ENCODE results near the gene VAC14. TPM values are rescaled to one million over a fixed set of nuclear protein-coding genes. Genes with fewer than 3 reads are reported as not detected.

VAC14 gene
- total and polyA plus RNA-seq, 2 experiments from 2014 or later: 42.3 to 77.7 TPM

DNA sequence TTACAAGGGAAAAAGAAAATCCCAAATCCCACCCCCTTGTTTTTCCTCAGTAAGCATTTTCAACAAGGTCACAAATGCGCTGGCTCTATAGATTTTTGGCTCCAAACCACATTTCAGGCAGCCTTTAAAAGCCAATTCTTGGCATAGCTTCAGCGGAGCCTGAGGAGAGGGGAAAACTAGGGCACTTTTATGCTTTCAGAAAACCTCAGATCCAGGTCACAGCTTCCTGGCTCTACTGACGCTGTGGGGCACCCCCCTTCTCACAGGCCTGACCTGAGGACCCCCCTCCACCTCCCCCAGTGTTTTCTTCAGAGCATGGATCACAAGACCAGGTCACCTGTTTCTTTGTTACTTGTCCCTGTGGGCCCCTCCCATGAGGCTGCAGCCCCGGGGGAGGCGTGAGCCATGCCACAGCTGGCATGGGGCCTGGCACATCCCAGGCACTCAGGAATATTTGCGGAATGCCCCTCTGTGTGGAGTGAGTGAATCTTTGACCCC lies 85.0 kb downstream of the VAC14 start:
- Mint-ChIP-seq H3K36me3 (ENCODE audit: low read depth) (peaks cover 19% of the 10 kb centered on the region), H3K4me3 (no peak overlapping the region), H3K9me3 (peaks cover 6% of the 10 kb centered on the region; the same call in 2 of the 3 replicates), H3K27me3 (ENCODE audit: insufficient read depth, low read depth, poor library complexity) (peaks cover 13% of the 10 kb centered on the region), H3K27ac (peak overlapping the region; percentile 37), H3K4me1 (peaks cover 55% of the 10 kb centered on the region)
- Histone ChIP-seq H4K20me1 (replicated peaks; ENCODE audit: insufficient read depth) (no peaks in the 10 kb centered on the region), H3K27ac (ENCODE audit: low read depth) (0 out of 2 replicates have a peak overlapping the region, but pooled peaks have one; percentile 66), H3K4me1 (ENCODE audit: insufficient read depth) (peaks cover 32% of the 10 kb centered on the region), H3K9me2 (ENCODE audit: insufficient read depth) (no peaks in the 10 kb centered on the region), H3K36me3 (ENCODE audit: insufficient read depth) (peaks cover 6% of the 10 kb centered on the region; the same call in 1 of the 2 replicates), H2AFZ (no peak overlapping the region), H3K4me2 (peak overlapping the region; percentile 43; the same call in 1 of the 2 replicates), H3K27me3 (ENCODE audit: insufficient read depth) (no peaks in the 10 kb centered on the region), H3K4me3 (no peak overlapping the region), H3F3A (replicated peaks; ENCODE audit: low read depth) (peaks cover 6% of the 10 kb centered on the region; the same call in 1 of the 2 replicates), H3K79me2 (replicated peaks; ENCODE audit: insufficient read depth) (no peaks in the 10 kb centered on the region)
- DNase-seq (ENCODE audit: low spot score) (no peak), ATAC-seq (peak; percentile 3; the same call in 1 of the 3 replicates)
- TF ChIP-seq NANOG (IDR thresholded peaks at IDR 0.05; ENCODE audit: borderline replicate concordance) (no peak), JUNB (IDR thresholded peaks at IDR 0.05; ENCODE audit: unreplicated experiment) (no peak), ZNF331 (CRISPR knock-in tag; IDR thresholded peaks at IDR 0.05; ENCODE audit: low read depth) (no peak), EZH2 (IDR thresholded peaks at IDR 0.05; ENCODE audit: low read depth, unreplicated experiment) (no peak), POLR2AphosphoS5 (IDR thresholded peaks at IDR 0.05; ENCODE audit: low read depth) (no peak), STAT1 (IDR thresholded peaks at IDR 0.05; ENCODE audit: unreplicated experiment) (no peak), ZNF114 (CRISPR knock-in tag; IDR thresholded peaks at IDR 0.05) (no peak), CREB1 (CRISPR knock-in tag; IDR thresholded peaks at IDR 0.05; ENCODE audit: low read depth) (no peak)

DNA sequence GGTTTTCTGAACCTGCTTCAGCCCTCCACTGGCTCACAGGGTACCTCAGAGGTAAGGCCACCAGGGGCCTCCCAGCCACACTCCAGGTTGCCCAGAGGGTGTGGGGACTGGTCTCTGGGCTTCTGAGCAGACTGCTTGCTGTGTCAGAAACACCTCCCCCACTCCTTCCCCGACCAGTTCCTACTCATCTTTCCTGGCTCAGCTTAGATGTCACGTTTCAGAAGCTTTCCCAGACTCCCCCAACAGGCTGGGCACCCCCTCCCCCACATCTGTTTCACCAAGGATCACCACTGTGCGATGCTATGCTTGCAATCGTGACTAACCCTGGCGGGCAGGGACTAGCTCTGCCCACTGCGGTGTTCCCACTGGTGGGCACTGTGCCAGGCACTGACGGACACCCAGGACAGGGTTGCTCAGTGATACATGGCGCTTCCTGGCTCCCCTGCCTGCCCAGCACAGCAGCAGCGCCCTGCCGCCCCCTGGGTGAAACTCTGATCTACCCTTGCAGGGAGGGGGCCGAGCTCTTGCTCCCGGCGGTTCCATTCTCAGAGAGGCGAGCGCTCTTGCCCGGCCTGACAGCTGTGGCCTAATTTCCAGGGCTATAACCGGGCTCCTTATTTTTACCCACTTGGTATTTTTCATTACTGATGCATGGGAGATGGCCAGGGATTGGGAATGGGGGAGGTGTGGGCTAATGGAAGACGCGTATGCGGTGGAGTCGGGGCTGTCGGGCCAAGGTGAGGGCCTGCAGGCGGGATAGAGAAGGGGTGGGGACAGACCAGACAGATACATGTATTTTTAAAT lies 85.7 kb downstream of the VAC14 start:
- Mint-ChIP-seq H3K4me3 (no peak overlapping the region), H3K27me3 (ENCODE audit: insufficient read depth, low read depth, poor library complexity) (peaks cover 18% of the 10 kb centered on the region), H3K9me3 (peaks cover 6% of the 10 kb centered on the region; the same call in 1 of the 3 replicates), H3K4me1 (peaks cover 57% of the 10 kb centered on the region), H3K36me3 (ENCODE audit: low read depth) (peaks cover 13% of the 10 kb centered on the region), H3K27ac (peak overlapping the region; percentile 37)
- H3K79me2 ChIP-seq (replicated peaks; ENCODE audit: insufficient read depth): no peaks in the 10 kb centered on the region
- no peaks in the 10 kb centered on the region for H3K27me3 ChIP-seq (ENCODE audit: insufficient read depth)
- H3K27ac ChIP-seq (ENCODE audit: low read depth): 0 out of 2 replicates have a peak overlapping the region, but pooled peaks have one; percentile 66
- peaks cover 32% of the 10 kb centered on the region for H3K4me1 ChIP-seq (ENCODE audit: insufficient read depth)
- H3K9me2 ChIP-seq (ENCODE audit: insufficient read depth): no peaks in the 10 kb centered on the region
- H4K20me1 ChIP-seq (replicated peaks; ENCODE audit: insufficient read depth): no peaks in the 10 kb centered on the region
- no peak overlapping the region for H3K4me3 ChIP-seq
- peak overlapping the region; percentile 43; the same call in 1 of the 2 replicates for H3K4me2 ChIP-seq
- no peak overlapping the region for H2AFZ ChIP-seq
- H3F3A ChIP-seq (replicated peaks; ENCODE audit: low read depth): peaks cover 6% of the 10 kb centered on the region; the same call in 1 of the 2 replicates
- H3K36me3 ChIP-seq (ENCODE audit: insufficient read depth): peaks cover 5% of the 10 kb centered on the region; the same call in 1 of the 2 replicates
- no peak for DNase-seq (ENCODE audit: low spot score)
- peak; percentile 47 for ATAC-seq
- no peak for TF ChIP-seq EZH2 (IDR thresholded peaks at IDR 0.05; ENCODE audit: low read depth, unreplicated experiment)
- no peak for TF ChIP-seq NANOG (IDR thresholded peaks at IDR 0.05; ENCODE audit: borderline replicate concordance)
- TF ChIP-seq, protein P1, sequence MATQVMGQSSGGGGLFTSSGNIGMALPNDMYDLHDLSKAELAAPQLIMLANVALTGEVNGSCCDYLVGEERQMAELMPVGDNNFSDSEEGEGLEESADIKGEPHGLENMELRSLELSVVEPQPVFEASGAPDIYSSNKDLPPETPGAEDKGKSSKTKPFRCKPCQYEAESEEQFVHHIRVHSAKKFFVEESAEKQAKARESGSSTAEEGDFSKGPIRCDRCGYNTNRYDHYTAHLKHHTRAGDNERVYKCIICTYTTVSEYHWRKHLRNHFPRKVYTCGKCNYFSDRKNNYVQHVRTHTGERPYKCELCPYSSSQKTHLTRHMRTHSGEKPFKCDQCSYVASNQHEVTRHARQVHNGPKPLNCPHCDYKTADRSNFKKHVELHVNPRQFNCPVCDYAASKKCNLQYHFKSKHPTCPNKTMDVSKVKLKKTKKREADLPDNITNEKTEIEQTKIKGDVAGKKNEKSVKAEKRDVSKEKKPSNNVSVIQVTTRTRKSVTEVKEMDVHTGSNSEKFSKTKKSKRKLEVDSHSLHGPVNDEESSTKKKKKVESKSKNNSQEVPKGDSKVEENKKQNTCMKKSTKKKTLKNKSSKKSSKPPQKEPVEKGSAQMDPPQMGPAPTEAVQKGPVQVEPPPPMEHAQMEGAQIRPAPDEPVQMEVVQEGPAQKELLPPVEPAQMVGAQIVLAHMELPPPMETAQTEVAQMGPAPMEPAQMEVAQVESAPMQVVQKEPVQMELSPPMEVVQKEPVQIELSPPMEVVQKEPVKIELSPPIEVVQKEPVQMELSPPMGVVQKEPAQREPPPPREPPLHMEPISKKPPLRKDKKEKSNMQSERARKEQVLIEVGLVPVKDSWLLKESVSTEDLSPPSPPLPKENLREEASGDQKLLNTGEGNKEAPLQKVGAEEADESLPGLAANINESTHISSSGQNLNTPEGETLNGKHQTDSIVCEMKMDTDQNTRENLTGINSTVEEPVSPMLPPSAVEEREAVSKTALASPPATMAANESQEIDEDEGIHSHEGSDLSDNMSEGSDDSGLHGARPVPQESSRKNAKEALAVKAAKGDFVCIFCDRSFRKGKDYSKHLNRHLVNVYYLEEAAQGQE (IDR thresholded peaks at IDR 0.05; ENCODE audit: unreplicated experiment): no peak
- TF ChIP-seq, protein P2, sequence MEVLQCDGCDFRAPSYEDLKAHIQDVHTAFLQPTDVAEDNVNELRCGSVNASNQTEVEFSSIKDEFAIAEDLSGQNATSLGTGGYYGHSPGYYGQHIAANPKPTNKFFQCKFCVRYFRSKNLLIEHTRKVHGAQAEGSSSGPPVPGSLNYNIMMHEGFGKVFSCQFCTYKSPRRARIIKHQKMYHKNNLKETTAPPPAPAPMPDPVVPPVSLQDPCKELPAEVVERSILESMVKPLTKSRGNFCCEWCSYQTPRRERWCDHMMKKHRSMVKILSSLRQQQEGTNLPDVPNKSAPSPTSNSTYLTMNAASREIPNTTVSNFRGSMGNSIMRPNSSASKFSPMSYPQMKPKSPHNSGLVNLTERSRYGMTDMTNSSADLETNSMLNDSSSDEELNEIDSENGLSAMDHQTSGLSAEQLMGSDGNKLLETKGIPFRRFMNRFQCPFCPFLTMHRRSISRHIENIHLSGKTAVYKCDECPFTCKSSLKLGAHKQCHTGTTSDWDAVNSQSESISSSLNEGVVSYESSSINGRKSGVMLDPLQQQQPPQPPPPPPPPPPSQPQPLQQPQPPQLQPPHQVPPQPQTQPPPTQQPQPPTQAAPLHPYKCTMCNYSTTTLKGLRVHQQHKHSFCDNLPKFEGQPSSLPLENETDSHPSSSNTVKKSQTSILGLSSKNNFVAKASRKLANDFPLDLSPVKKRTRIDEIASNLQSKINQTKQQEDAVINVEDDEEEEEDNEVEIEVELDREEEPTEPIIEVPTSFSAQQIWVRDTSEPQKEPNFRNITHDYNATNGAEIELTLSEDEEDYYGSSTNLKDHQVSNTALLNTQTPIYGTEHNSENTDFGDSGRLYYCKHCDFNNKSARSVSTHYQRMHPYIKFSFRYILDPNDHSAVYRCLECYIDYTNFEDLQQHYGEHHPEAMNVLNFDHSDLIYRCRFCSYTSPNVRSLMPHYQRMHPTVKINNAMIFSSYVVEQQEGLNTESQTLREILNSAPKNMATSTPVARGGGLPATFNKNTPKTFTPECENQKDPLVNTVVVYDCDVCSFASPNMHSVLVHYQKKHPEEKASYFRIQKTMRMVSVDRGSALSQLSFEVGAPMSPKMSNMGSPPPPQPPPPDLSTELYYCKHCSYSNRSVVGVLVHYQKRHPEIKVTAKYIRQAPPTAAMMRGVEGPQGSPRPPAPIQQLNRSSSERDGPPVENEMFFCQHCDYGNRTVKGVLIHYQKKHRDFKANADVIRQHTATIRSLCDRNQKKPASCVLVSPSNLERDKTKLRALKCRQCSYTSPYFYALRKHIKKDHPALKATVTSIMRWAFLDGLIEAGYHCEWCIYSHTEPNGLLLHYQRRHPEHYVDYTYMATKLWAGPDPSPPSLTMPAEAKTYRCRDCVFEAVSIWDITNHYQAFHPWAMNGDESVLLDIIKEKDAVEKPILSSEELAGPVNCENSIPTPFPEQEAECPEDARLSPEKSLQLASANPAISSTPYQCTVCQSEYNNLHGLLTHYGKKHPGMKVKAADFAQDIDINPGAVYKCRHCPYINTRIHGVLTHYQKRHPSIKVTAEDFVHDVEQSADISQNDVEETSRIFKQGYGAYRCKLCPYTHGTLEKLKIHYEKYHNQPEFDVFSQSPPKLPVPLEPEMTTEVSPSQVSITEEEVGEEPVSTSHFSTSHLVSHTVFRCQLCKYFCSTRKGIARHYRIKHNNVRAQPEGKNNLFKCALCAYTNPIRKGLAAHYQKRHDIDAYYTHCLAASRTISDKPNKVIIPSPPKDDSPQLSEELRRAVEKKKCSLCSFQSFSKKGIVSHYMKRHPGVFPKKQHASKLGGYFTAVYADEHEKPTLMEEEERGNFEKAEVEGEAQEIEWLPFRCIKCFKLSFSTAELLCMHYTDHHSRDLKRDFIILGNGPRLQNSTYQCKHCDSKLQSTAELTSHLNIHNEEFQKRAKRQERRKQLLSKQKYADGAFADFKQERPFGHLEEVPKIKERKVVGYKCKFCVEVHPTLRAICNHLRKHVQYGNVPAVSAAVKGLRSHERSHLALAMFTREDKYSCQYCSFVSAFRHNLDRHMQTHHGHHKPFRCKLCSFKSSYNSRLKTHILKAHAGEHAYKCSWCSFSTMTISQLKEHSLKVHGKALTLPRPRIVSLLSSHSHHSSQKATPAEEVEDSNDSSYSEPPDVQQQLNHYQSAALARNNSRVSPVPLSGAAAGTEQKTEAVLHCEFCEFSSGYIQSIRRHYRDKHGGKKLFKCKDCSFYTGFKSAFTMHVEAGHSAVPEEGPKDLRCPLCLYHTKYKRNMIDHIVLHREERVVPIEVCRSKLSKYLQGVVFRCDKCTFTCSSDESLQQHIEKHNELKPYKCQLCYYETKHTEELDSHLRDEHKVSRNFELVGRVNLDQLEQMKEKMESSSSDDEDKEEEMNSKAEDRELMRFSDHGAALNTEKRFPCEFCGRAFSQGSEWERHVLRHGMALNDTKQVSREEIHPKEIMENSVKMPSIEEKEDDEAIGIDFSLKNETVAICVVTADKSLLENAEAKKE (CRISPR knock-in tag; IDR thresholded peaks at IDR 0.05): no peak

Measured in GM23338 (cell line).